Stimulated activated CD4-positive, alpha-beta T cell treated with anti-CD3 and anti-CD28 coated beads, Interleukin-15, amount 100 ng/mL, for 24 hours (primary cell): ENCODE measurements around the gene CDKN1A.

ENCODE experiments used
- DNase-seq: peaks from one replicate; pipeline ENCODE4 v3.0.0-alpha.2; 2020

Gene CDKN1A

GRCh38 chr6:36656441-36656840 is 22.1 kb upstream of the CDKN1A start:
- DNase-seq: no peak

DNA sequence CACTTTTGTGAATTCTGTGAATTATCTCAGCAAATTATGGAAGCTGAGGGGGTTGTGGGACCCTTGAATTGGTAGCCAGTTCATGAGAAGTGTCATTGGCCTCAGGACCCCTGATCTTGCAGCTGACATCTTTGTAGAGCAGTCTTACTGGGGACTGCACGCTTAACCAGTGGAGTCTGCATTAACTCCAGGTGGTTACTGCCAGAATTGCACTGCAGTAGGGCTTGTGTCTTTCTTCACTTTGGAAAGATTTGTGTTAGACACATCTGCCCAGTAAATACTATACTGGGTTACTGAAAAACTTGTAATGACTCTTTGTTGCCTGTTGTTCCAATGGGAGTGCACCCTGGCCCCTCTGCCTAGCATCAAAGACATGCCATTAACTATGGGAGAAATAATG is 21.2 kb upstream of the CDKN1A start:
- no peak for DNase-seq

DNA sequence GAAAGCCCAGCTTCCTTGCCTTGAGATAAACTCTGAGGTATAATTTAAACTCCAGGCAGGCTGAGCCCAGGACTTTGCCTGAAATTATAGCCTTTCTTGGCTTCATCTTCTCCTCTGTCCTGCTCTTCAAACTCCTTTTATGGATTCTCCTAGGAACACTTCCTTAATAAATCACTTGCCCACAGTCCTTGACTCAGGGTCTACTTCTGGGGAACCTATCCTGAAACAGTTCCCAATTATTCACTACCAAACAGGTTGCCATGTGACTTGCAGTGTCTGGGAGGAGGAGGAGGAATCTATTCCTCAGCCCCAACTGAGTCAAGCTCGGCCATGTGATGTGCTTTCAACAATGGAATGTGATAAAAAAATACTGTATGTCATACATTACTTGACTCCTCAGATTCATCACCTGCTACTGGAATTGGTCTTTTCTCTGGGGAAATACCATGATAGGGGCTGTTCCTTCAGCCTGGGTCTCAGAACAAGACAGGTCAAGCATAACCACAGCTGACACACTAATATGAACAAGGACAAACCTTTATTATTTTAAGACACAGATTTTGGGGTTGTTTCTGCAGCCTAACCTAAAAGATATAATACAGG is 20.5 kb upstream of the CDKN1A start:
- no peak for DNase-seq

DNA sequence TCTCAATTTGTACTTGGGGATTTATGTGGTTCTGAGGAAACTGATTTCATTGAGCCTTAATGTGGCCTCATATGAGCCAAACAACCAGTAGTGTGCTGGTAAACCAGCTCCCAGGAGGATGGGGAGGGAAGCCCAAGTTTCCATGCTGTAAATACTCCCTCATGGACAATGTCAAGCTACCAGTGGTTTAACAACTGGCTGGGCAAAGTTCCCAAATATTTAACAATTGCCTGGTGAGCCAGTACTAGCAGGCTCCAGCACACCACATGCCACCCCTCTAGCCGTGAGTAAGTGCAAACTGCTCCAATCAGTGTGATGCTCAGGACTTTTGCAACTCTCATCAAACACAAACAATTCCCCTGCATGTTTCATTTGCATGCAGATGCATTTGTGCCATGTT is 19.2 kb upstream of the CDKN1A start:
- no peak for DNase-seq

GRCh38 chr6:36660771-36661471 is 17.6 kb upstream of the CDKN1A start:
- DNase-seq: no peak

DNA sequence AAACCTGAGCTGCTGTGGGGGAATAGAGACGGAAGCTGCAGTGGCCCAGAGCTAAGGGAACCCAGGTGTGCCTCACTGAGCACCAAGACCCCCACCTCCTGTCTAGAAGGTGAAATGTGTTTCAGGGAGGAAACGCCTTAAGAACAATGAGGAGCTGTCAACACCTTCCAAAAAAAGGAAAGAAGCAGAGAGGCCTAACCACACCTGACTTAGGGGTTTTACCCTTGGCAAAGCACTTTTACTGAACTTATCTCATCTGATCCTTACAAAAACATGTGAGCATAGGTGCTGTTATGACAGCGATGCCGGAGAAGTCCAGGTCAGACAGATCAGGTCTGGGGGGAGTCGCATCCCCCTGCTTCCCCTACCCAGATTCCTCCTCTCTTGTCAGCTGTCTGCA is 16.1 kb upstream of the CDKN1A start:
- no peak for DNase-seq

DNA sequence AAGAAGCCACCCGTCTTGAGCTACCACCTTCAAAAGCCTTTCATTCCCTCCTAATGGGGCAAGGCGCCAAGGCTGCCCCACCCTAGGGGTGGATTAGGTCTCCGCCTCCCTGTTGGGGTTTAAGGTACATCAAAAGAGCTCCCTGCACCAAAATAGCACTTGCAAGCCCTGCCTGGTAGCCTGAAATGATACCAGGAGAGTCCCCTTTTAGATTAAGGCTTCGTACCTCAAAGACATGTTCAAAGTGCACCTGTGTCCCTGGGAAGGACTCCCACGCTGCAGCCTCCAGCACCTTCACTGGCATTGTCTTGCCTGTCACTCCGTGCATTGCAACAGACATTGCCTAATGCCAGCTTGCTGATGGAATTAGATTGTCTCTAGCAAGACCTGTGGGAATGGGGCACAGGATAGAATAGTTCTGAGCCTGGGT is 15.7 kb upstream of the CDKN1A start:
- DNase-seq: no peak

DNA sequence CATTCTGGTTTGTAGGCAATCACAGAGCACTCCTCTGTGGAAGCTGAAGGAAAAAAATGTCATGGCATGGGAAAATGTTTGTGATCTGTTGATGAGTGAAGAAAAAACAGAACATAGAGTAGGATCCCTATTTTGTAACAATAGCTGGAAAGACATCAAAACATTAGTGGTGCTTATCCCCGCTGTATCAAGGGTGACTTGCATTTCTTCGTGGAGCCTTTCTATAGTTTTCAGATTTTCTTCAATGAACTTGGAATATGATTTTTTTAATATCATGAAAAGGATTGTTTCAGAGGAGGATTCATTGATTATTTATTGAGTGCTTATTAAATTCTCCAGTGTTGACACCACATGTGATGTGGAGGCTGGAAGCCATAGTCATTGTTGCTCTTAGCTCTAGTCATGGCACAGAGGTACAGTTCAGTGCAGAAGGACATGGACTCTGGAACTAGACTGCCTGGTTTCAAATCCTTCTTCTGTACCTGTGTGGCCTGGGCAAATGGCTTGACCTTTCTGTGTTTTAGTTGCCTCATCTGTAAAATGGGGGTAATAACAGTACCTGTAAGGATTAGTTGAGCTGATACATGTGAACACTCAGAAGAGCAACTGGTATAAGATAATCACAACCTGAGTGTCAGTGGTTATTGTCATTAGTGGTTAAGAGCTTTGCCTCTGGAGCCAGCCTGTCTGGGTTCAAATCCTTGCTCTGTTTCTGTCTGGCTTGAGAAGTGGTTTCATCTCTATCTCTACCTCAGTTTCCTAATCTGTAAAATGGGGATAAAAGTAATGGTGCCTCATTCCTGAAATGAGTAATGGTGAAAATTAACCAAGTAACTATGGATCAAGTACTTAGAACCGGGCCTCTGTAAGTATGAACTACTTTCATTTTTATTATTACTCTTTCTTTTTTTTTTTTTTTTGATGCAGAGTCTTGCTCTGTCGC is 14.7 kb upstream of the CDKN1A start:
- DNase-seq: no peak

DNA sequence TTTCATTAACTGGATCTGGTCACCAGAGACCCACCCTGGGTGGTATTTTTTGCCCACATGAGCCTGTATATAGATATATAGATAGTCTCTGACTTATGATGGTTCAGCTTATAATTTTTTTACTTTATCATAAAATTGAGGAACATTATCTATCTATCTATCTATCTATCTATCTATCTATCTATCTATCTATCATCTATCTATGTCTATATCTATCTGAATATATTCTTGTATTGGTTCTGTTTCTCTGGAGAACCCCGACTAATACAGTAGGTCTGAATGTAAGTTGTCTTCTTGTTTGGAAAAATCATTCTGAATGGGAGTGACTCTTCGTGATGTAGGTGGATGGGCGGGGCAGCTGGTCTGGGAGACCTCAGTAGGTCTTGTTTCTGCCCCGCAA is 13.3 kb upstream of the CDKN1A start:
- DNase-seq: no peak

- DNase-seq: no peak
These were observed 12.2 kb upstream of the CDKN1A start for GRCh38 chr6:36666287-36666686.

- no peak for DNase-seq
These were observed 11.5 kb upstream of the CDKN1A start for GRCh38 chr6:36666826-36667591.

DNA sequence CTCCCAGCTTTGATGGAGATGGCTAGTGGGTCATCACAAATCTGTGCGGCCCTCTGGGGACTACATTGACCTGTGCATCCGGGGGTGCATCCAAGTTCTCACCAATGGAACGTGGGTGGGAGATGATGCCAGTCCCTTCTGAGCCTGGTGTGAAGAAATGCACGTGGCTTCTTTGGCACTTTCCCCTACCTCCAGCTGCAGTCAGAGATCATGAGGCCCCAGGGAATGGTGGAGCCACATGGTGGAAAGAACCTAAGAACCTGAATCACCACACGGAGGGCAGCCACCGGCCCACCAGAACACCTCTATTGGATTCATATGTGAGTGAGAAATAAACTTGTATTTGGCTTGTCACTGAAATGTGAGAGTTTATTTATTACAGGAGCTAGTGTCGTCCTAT is 9.9 kb upstream of the CDKN1A start:
- no peak for DNase-seq

GRCh38 chr6:36669002-36669401 is 9.5 kb upstream of the CDKN1A start:
- DNase-seq: no peak

GRCh38 chr6:36670271-36670670 is 8.2 kb upstream of the CDKN1A start:
- no peak for DNase-seq

- DNase-seq: no peak
These were observed 6.7 kb upstream of the CDKN1A start for GRCh38 chr6:36671687-36672375.

GRCh38 chr6:36673882-36674281 is 4.6 kb upstream of the CDKN1A start:
- no peak for DNase-seq

- no peak for DNase-seq
These were observed 3.6 kb upstream of the CDKN1A start for GRCh38 chr6:36674942-36675341.

- no peak for DNase-seq
These were observed 2.1 kb upstream of the CDKN1A start for GRCh38 chr6:36676141-36677058.

DNA sequence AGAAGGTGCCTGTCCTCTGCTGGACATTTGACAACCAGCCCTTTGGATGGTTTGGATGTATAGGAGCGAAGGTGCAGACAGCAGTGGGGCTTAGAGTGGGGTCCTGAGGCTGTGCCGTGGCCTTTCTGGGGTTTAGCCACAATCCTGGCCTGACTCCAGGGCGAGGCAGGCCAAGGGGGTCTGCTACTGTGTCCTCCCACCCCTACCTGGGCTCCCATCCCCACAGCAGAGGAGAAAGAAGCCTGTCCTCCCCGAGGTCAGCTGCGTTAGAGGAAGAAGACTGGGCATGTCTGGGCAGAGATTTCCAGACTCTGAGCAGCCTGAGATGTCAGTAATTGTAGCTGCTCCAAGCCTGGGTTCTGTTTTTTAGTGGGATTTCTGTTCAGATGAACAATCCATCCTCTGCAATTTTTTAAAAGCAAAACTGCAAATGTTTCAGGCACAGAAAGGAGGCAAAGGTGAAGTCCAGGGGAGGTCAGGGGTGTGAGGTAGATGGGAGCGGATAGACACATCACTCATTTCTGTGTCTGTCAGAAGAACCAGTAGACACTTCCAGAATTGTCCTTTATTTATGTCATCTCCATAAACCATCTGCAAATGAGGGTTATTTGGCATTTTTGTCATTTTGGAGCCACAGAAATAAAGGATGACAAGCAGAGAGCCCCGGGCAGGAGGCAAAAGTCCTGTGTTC is 1.3 kb upstream of the CDKN1A start:
- DNase-seq: no peak

DNA sequence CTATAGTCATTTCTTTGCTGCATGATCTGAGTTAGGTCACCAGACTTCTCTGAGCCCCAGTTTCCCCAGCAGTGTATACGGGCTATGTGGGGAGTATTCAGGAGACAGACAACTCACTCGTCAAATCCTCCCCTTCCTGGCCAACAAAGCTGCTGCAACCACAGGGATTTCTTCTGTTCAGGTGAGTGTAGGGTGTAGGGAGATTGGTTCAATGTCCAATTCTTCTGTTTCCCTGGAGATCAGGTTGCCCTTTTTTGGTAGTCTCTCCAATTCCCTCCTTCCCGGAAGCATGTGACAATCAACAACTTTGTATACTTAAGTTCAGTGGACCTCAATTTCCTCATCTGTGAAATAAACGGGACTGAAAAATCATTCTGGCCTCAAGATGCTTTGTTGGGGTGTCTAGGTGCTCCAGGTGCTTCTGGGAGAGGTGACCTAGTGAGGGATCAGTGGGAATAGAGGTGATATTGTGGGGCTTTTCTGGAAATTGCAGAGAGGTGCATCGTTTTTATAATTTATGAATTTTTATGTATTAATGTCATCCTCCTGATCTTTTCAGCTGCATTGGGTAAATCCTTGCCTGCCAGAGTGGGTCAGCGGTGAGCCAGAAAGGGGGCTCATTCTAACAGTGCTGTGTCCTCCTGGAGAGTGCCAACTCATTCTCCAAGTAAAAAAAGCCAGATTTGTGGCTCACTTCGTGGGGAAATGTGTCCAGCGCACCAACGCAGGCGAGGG is 594 bp upstream of the CDKN1A start:
- no peak for DNase-seq
